ENCODE results near the gene VEPH1.

Gene VEPH1

GRCh38 chr3:157261000-157261399 lies 242.2 kb downstream of the VEPH1 start:
- Histone ChIP-seq H3K4me1 (ENCODE audit: control insufficient read depth, insufficient read depth, low read length) (peaks cover 21% of the 10 kb centered on the region), H3K36me3 (ENCODE audit: insufficient read depth, low read length) (no peaks in the 10 kb centered on the region), H3K9ac (ENCODE audit: low read depth, low read length) (no peak overlapping the region), H3K27me3 (ENCODE audit: control insufficient read depth, insufficient read depth, low read length) (no peaks in the 10 kb centered on the region), H3K9me3 (replicated peaks; ENCODE audit: low read length) (no peaks in the 10 kb centered on the region), H3K4me2 (ENCODE audit: low read length) (peak overlapping the region; percentile 15), H3K4me3 (ENCODE audit: low read length) (no peak overlapping the region)

- no peak overlapping the region for H3K4me3 ChIP-seq (ENCODE audit: low read length)
- no peak overlapping the region for H3K4me2 ChIP-seq (ENCODE audit: low read length)
- no peak overlapping the region for H3K9ac ChIP-seq (ENCODE audit: low read depth, low read length)
- no peaks in the 10 kb centered on the region for H3K36me3 ChIP-seq (ENCODE audit: insufficient read depth, low read length)
- no peaks in the 10 kb centered on the region for H3K27me3 ChIP-seq (ENCODE audit: control insufficient read depth, insufficient read depth, low read length)
- no peaks in the 10 kb centered on the region for H3K9me3 ChIP-seq (replicated peaks; ENCODE audit: low read length)
- peaks cover 21% of the 10 kb centered on the region for H3K4me1 ChIP-seq (ENCODE audit: control insufficient read depth, insufficient read depth, low read length)
These were observed 243.4 kb downstream of the VEPH1 start for GRCh38 chr3:157259825-157260224.

GRCh38 chr3:157257101-157257500 lies 246.1 kb downstream of the VEPH1 start:
- H3K27me3 ChIP-seq (ENCODE audit: control insufficient read depth, insufficient read depth, low read length), result no peaks in the 10 kb centered on the region
- no peak overlapping the region for H3K4me3 ChIP-seq (ENCODE audit: low read length)
- no peaks in the 10 kb centered on the region for H3K36me3 ChIP-seq (ENCODE audit: insufficient read depth, low read length)
- no peaks in the 10 kb centered on the region for H3K9me3 ChIP-seq (replicated peaks; ENCODE audit: low read length)
- H3K9ac ChIP-seq (ENCODE audit: low read depth, low read length), result no peak overlapping the region
- H3K4me2 ChIP-seq (ENCODE audit: low read length), result no peak overlapping the region
- peaks cover 11% of the 10 kb centered on the region for H3K4me1 ChIP-seq (ENCODE audit: control insufficient read depth, insufficient read depth, low read length)

- no peak overlapping the region for H3K4me3 ChIP-seq (ENCODE audit: low read length)
- no peaks in the 10 kb centered on the region for H3K27me3 ChIP-seq (ENCODE audit: control insufficient read depth, insufficient read depth, low read length)
- H3K36me3 ChIP-seq (ENCODE audit: insufficient read depth, low read length), result no peaks in the 10 kb centered on the region
- H3K4me1 ChIP-seq (ENCODE audit: control insufficient read depth, insufficient read depth, low read length), result peaks cover 3% of the 10 kb centered on the region
- H3K9ac ChIP-seq (ENCODE audit: low read depth, low read length), result no peak overlapping the region
- H3K4me2 ChIP-seq (ENCODE audit: low read length), result no peak overlapping the region
- H3K9me3 ChIP-seq (replicated peaks; ENCODE audit: low read length), result no peaks in the 10 kb centered on the region
These were observed 247.4 kb downstream of the VEPH1 start for GRCh38 chr3:157255797-157256196.

- no peak overlapping the region for H3K4me2 ChIP-seq (ENCODE audit: low read length)
- H3K27me3 ChIP-seq (ENCODE audit: control insufficient read depth, insufficient read depth, low read length), result no peaks in the 10 kb centered on the region
- no peak overlapping the region for H3K9ac ChIP-seq (ENCODE audit: low read depth, low read length)
- no peaks in the 10 kb centered on the region for H3K36me3 ChIP-seq (ENCODE audit: insufficient read depth, low read length)
- no peaks in the 10 kb centered on the region for H3K9me3 ChIP-seq (replicated peaks; ENCODE audit: low read length)
- H3K4me3 ChIP-seq (ENCODE audit: low read length), result no peak overlapping the region
- H3K4me1 ChIP-seq (ENCODE audit: control insufficient read depth, insufficient read depth, low read length), result peaks cover 22% of the 10 kb centered on the region
These were observed 251.5 kb downstream of the VEPH1 start for GRCh38 chr3:157251685-157252084.

- H3K4me2 ChIP-seq (ENCODE audit: low read length), result no peak overlapping the region
- H3K9me3 ChIP-seq (replicated peaks; ENCODE audit: low read length), result no peaks in the 10 kb centered on the region
- H3K27me3 ChIP-seq (ENCODE audit: control insufficient read depth, insufficient read depth, low read length), result no peaks in the 10 kb centered on the region
- no peaks in the 10 kb centered on the region for H3K36me3 ChIP-seq (ENCODE audit: insufficient read depth, low read length)
- H3K4me3 ChIP-seq (ENCODE audit: low read length), result no peak overlapping the region
- no peak overlapping the region for H3K9ac ChIP-seq (ENCODE audit: low read depth, low read length)
- peaks cover 22% of the 10 kb centered on the region for H3K4me1 ChIP-seq (ENCODE audit: control insufficient read depth, insufficient read depth, low read length)
These were observed 253.6 kb downstream of the VEPH1 start for GRCh38 chr3:157249606-157250005.

- Histone ChIP-seq H3K9me3 (replicated peaks; ENCODE audit: low read length) (no peaks in the 10 kb centered on the region), H3K4me1 (ENCODE audit: control insufficient read depth, insufficient read depth, low read length) (peaks cover 22% of the 10 kb centered on the region), H3K4me2 (ENCODE audit: low read length) (peak overlapping the region; percentile 64), H3K36me3 (ENCODE audit: insufficient read depth, low read length) (no peaks in the 10 kb centered on the region), H3K27me3 (ENCODE audit: control insufficient read depth, insufficient read depth, low read length) (no peaks in the 10 kb centered on the region), H3K9ac (ENCODE audit: low read depth, low read length) (peak overlapping the region; percentile 54), H3K4me3 (ENCODE audit: low read length) (peak overlapping the region; percentile 36)
These were observed 254.4 kb downstream of the VEPH1 start for GRCh38 chr3:157248590-157249422.

GRCh38 chr3:157247391-157247790 lies 255.8 kb downstream of the VEPH1 start:
- Histone ChIP-seq H3K9me3 (replicated peaks; ENCODE audit: low read length) (no peaks in the 10 kb centered on the region), H3K4me1 (ENCODE audit: control insufficient read depth, insufficient read depth, low read length) (peaks cover 22% of the 10 kb centered on the region), H3K27me3 (ENCODE audit: control insufficient read depth, insufficient read depth, low read length) (no peaks in the 10 kb centered on the region), H3K4me2 (ENCODE audit: low read length) (no peak overlapping the region), H3K9ac (ENCODE audit: low read depth, low read length) (no peak overlapping the region), H3K36me3 (ENCODE audit: insufficient read depth, low read length) (no peaks in the 10 kb centered on the region), H3K4me3 (ENCODE audit: low read length) (no peak overlapping the region)

- Histone ChIP-seq H3K4me1 (ENCODE audit: control insufficient read depth, insufficient read depth, low read length) (peaks cover 33% of the 10 kb centered on the region), H3K9me3 (replicated peaks; ENCODE audit: low read length) (no peaks in the 10 kb centered on the region), H3K27me3 (ENCODE audit: control insufficient read depth, insufficient read depth, low read length) (no peaks in the 10 kb centered on the region), H3K4me3 (ENCODE audit: low read length) (no peak overlapping the region), H3K4me2 (ENCODE audit: low read length) (no peak overlapping the region), H3K36me3 (ENCODE audit: insufficient read depth, low read length) (no peaks in the 10 kb centered on the region), H3K9ac (ENCODE audit: low read depth, low read length) (no peak overlapping the region)
These were observed 260.4 kb downstream of the VEPH1 start for GRCh38 chr3:157242836-157243235.

GRCh38 chr3:157241599-157241998 lies 261.6 kb downstream of the VEPH1 start:
- H3K4me2 ChIP-seq (ENCODE audit: low read length), result no peak overlapping the region
- H3K36me3 ChIP-seq (ENCODE audit: insufficient read depth, low read length), result no peaks in the 10 kb centered on the region
- H3K4me1 ChIP-seq (ENCODE audit: control insufficient read depth, insufficient read depth, low read length), result peaks cover 23% of the 10 kb centered on the region
- no peak overlapping the region for H3K9ac ChIP-seq (ENCODE audit: low read depth, low read length)
- no peaks in the 10 kb centered on the region for H3K27me3 ChIP-seq (ENCODE audit: control insufficient read depth, insufficient read depth, low read length)
- no peak overlapping the region for H3K4me3 ChIP-seq (ENCODE audit: low read length)
- no peaks in the 10 kb centered on the region for H3K9me3 ChIP-seq (replicated peaks; ENCODE audit: low read length)

- no peaks in the 10 kb centered on the region for H3K36me3 ChIP-seq (ENCODE audit: insufficient read depth, low read length)
- no peak overlapping the region for H3K9ac ChIP-seq (ENCODE audit: low read depth, low read length)
- no peak overlapping the region for H3K4me2 ChIP-seq (ENCODE audit: low read length)
- no peaks in the 10 kb centered on the region for H3K9me3 ChIP-seq (replicated peaks; ENCODE audit: low read length)
- peaks cover 23% of the 10 kb centered on the region for H3K4me1 ChIP-seq (ENCODE audit: control insufficient read depth, insufficient read depth, low read length)
- no peak overlapping the region for H3K4me3 ChIP-seq (ENCODE audit: low read length)
- no peaks in the 10 kb centered on the region for H3K27me3 ChIP-seq (ENCODE audit: control insufficient read depth, insufficient read depth, low read length)
These were observed 262.8 kb downstream of the VEPH1 start for GRCh38 chr3:157240408-157240807.

- Histone ChIP-seq H3K4me2 (ENCODE audit: low read length) (no peak overlapping the region), H3K9ac (ENCODE audit: low read depth, low read length) (no peak overlapping the region), H3K27me3 (ENCODE audit: control insufficient read depth, insufficient read depth, low read length) (no peaks in the 10 kb centered on the region), H3K4me3 (ENCODE audit: low read length) (no peak overlapping the region), H3K4me1 (ENCODE audit: control insufficient read depth, insufficient read depth, low read length) (peaks cover 23% of the 10 kb centered on the region), H3K9me3 (replicated peaks; ENCODE audit: low read length) (no peaks in the 10 kb centered on the region), H3K36me3 (ENCODE audit: insufficient read depth, low read length) (no peaks in the 10 kb centered on the region)
These were observed 264.0 kb downstream of the VEPH1 start for GRCh38 chr3:157239082-157239704.
